GM10248 (cell line): ENCODE results near the gene TECPR2.

Experiments used
- CTCF ChIA-PET: fragments of 300-600 bp; sonication (Branson Sonifier 250); formaldehyde crosslinking; extraction: SDS; loops from one replicate; lab custom pipeline; 2021; ENCODE audit warnings: antibody characterized with exemption; lab: Yijun Ruan, JAX
- POLR2A ChIA-PET: fragments of 350-650 bp; sonication (Branson Sonifier 250); formaldehyde crosslinking; extraction: SDS; loops from one replicate; lab custom pipeline; 2020; ENCODE audit warnings: antibody characterized with exemption; lab: Yijun Ruan, JAX
- DNase-seq: peaks from one replicate; pipeline ENCODE4 v3.0.0; 2012; ENCODE audit errors: extremely low spot score
- CTCF ChIP-seq: IDR thresholded peaks from 2 replicates; pipeline ENCODE4 v1.5.1; 2012; ENCODE audit warnings: mild to moderate bottlenecking, low read depth; ENCODE audit errors: extremely low read depth, missing control alignments, control extremely low read depth

The TECPR2 gene

GRCh38 chr14:102509746-102510615 is 147.2 kb downstream of the TECPR2 start, which contains the start of gene ANKRD9:
Gene ANKRD9 (minus strand): TSS chr14:102509776. CDS start chr14:102507889, 1,887 bp downstream.
- peak; percentile 98 for DNase-seq
- ChIA-PET POLR2A (interaction anchor here (0.6 kb wide), 1 partner anchor 9 kb away, joined by 3 read pairs; no protein-coding TSS in a partner anchor), CTCF (interaction anchor here (0.6 to 3.2 kb wide), 2 partner anchors 14 to 72 kb away, joined by 4 to 25 read pairs; no protein-coding TSS in a partner anchor)
- no peak for TF ChIP-seq CTCF

GRCh38 chr14:102510616-102511520 is 148.1 kb downstream of the TECPR2 start:
- POLR2A ChIA-PET: no interaction called here
- CTCF ChIA-PET: interaction anchor here (3.2 kb wide), 1 partner anchor 13 kb away, joined by 25 read pairs; no protein-coding TSS in a partner anchor
- DNase-seq: no peak
- TF ChIP-seq CTCF: no peak

GRCh38 chr14:102511538-102511937 is 148.8 kb downstream of the TECPR2 start:
- CTCF ChIA-PET: interaction anchor here (3.2 kb wide), 1 partner anchor 12 kb away, joined by 25 read pairs; no protein-coding TSS in a partner anchor
- no peak for TF ChIP-seq CTCF
- POLR2A ChIA-PET: no interaction called here
- DNase-seq: no peak

- CTCF ChIA-PET: interaction anchor here (3.2 kb wide), 1 partner anchor 11 kb away, joined by 25 read pairs; no protein-coding TSS in a partner anchor
- POLR2A ChIA-PET: interaction anchor here (0.5 kb wide), 1 partner anchor 94 kb away, joined by 6 read pairs; no protein-coding TSS in a partner anchor
- no peak for DNase-seq
- no peak for TF ChIP-seq CTCF
Measured at GRCh38 chr14:102512793-102513300, 150.1 kb downstream of the TECPR2 start.

GRCh38 chr14:102513899-102514772 is 151.4 kb downstream of the TECPR2 start:
- ChIA-PET CTCF (interaction anchor here (1.6 to 3.4 kb wide), 4 partner anchors 9 to 77 kb away, joined by 5 to 21 read pairs (median 13); no protein-coding TSS in a partner anchor), POLR2A (no interaction called here)
- DNase-seq: no peak
- no peak for TF ChIP-seq CTCF
